GM23338 (cell line): Measurements from ENCODE around the gene WNT8A. TPM values are rescaled to one million over a fixed set of nuclear protein-coding genes. Genes with fewer than 3 reads are reported as not detected.
"Not testable (repeated sequence)": the region's sequence is repeated elsewhere in the genome, so short reads cannot be mapped to it uniquely, and the experiment has no call there.

Experiments
- ATAC-seq: fragments of 200-7000 bp; cut with Tn5 transposase; 3 replicates; pipeline ENCODE4 v1.9.1; 2020
- DNase-seq: peaks from one replicate; pipeline ENCODE4 v3.0.0-alpha.2; 2015; ENCODE audit warnings: low spot score
- H2AFZ ChIP-seq: fragments of 200-600 bp; sonication (generic); 2 replicates; pipeline ENCODE4 v1.8.0; 2016; ENCODE audit warnings: antibody characterized with exemption, mild to moderate bottlenecking, moderate library complexity
- H3F3A ChIP-seq: fragments of 200-600 bp; sonication (generic); replicated peaks from 2 replicates; pipeline ENCODE4 v1.8.0; 2017; ENCODE audit warnings: antibody characterized with exemption, mixed run types, low read depth
- H3K27ac ChIP-seq: fragments of 200-600 bp; sonication (generic); 2 replicates; pipeline ENCODE4 v1.6.1; 2016; ENCODE audit warnings: low read depth
- H3K27me3 ChIP-seq: fragments of 200-600 bp; sonication (generic); 2 replicates; pipeline ENCODE4 v1.8.0; 2016; ENCODE audit warnings: mild to moderate bottlenecking, mixed run types, moderate library complexity; ENCODE audit not compliant: insufficient read depth
- H3K36me3 ChIP-seq: fragments of 200-600 bp; sonication (generic); 2 replicates; pipeline ENCODE4 v1.8.0; 2016; ENCODE audit warnings: mild to moderate bottlenecking; ENCODE audit not compliant: insufficient read depth
- H3K4me1 ChIP-seq: fragments of 200-600 bp; sonication (generic); 2 replicates; pipeline ENCODE4 v1.8.0; 2016; ENCODE audit warnings: mild to moderate bottlenecking, moderate library complexity; ENCODE audit not compliant: insufficient read depth
- H3K4me2 ChIP-seq: fragments of 200-600 bp; sonication (generic); 2 replicates; pipeline ENCODE4 v1.7.1; 2017; ENCODE audit warnings: mixed run types
- H3K4me3 ChIP-seq: fragments of 200-600 bp; sonication (generic); 2 replicates; pipeline ENCODE4 v1.6.1; 2016; ENCODE audit warnings: mixed run types
- H3K79me2 ChIP-seq: fragments of 200-600 bp; sonication (generic); replicated peaks from 2 replicates; pipeline ENCODE4 v1.8.0; 2017; ENCODE audit warnings: mild to moderate bottlenecking; ENCODE audit not compliant: insufficient read depth
- H3K9me2 ChIP-seq: fragments of 200-600 bp; sonication (generic); 2 replicates; pipeline ENCODE4 v1.8.0; 2017; ENCODE audit not compliant: insufficient read depth
- H4K20me1 ChIP-seq: fragments of 200-600 bp; sonication (generic); replicated peaks from 2 replicates; pipeline ENCODE4 v1.8.0; 2017; ENCODE audit warnings: mild to moderate bottlenecking; ENCODE audit not compliant: insufficient read depth
- H3K27ac Mint-ChIP-seq: 2 replicates; pipeline ENCODE4 v1.8.0; 2020; ENCODE audit warnings: inconsistent platforms, mild to moderate bottlenecking, moderate library complexity, mixed read lengths
- H3K27me3 Mint-ChIP-seq: 3 replicates; pipeline ENCODE4 v1.8.0; 2022; ENCODE audit warnings: low read depth, mild to moderate bottlenecking, moderate library complexity, mixed read lengths, inconsistent platforms; ENCODE audit not compliant: insufficient read depth, poor library complexity
- H3K36me3 Mint-ChIP-seq: 3 replicates; pipeline ENCODE4 v1.8.0; 2021; ENCODE audit warnings: low read depth, mild to moderate bottlenecking, inconsistent platforms, moderate library complexity, mixed read lengths
- H3K4me1 Mint-ChIP-seq: 3 replicates; pipeline ENCODE4 v1.8.0; 2020; ENCODE audit warnings: mild to moderate bottlenecking, inconsistent platforms, mixed read lengths
- H3K4me3 Mint-ChIP-seq: 3 replicates; pipeline ENCODE4 v1.8.0; 2021; ENCODE audit warnings: moderate library complexity, mild to moderate bottlenecking, inconsistent platforms, mixed read lengths
- H3K9me3 Mint-ChIP-seq: 3 replicates; pipeline ENCODE4 v1.8.0; 2020; ENCODE audit warnings: moderate library complexity, mild to moderate bottlenecking, inconsistent platforms, mixed read lengths
- CREB1 ChIP-seq: fragments of 250-450 bp; sonication (Bioruptor Pico); IDR thresholded peaks from 2 replicates; pipeline ENCODE4 v1.5.0; 2020; ENCODE audit warnings: low read depth, mild to moderate bottlenecking, moderate library complexity
- ETS1 ChIP-seq: IDR thresholded peaks from 2 replicates; pipeline ENCODE4 v1.6.1; 2016; ENCODE audit warnings: antibody characterized with exemption
- EZH2 ChIP-seq: fragments of 200-600 bp; sonication (generic); IDR thresholded peaks from one replicate; pipeline ENCODE4 v1.8.0; 2017; ENCODE audit warnings: antibody characterized with exemption, mild to moderate bottlenecking, low read depth; ENCODE audit not compliant: unreplicated experiment
- JUNB ChIP-seq: IDR thresholded peaks from one replicate; pipeline ENCODE4 v1.6.1; 2016; ENCODE audit warnings: antibody characterized with exemption; ENCODE audit not compliant: unreplicated experiment
- REST ChIP-seq: IDR thresholded peaks from one replicate; pipeline ENCODE4 v1.6.1; 2018; ENCODE audit warnings: antibody characterized with exemption; ENCODE audit not compliant: unreplicated experiment
- STAT1 ChIP-seq: IDR thresholded peaks from one replicate; pipeline ENCODE4 v1.6.1; 2016; ENCODE audit warnings: antibody characterized with exemption; ENCODE audit not compliant: unreplicated experiment
- ZNF462 ChIP-seq: fragments of 250-450 bp; sonication (Bioruptor Pico); IDR thresholded peaks from 2 replicates; pipeline ENCODE4 v1.5.0; 2020; ENCODE audit warnings: mild to moderate bottlenecking, moderate library complexity
- polyA plus RNA-seq: library from polyadenylated mRNA; unstranded; fragments of >200 nt; fragmentation: Nextera tagmentation; extraction: Ambion mirVana; gene quantifications from 2 replicates; pipeline ENCODE4 v1.2.1, GENCODE V29; 2016
- total RNA-seq: library from RNA; depleted of rRNA; stranded (reverse); fragments of >200 nt; shearing (Covaris generic); gene quantifications from 2 replicates; pipeline ENCODE4 v1.2.3, GENCODE V29; 2014

Gene WNT8A
- total and polyA plus RNA-seq, 2 experiments from 2014 or later = not detected

- Histone ChIP-seq H3K9me2 (no peaks in the 10 kb centered on the region), H3K36me3 (no peaks in the 10 kb centered on the region), H3K79me2 (no peaks in the 10 kb centered on the region), H3K4me3 (no peak overlapping the region), H3K27ac (no peak overlapping the region), H3K4me1 (peaks cover 7% of the 10 kb centered on the region), H3K4me2 (no peak overlapping the region), H3K27me3 (no peaks in the 10 kb centered on the region), H2AFZ (no peak overlapping the region), H4K20me1 (no peaks in the 10 kb centered on the region), H3F3A (no peaks in the 10 kb centered on the region)
- Mint-ChIP-seq H3K27me3 (no peaks in the 10 kb centered on the region), H3K27ac (no peak overlapping the region), H3K4me1 (peaks cover 8% of the 10 kb centered on the region; the same call in 2 of the 3 replicates), H3K9me3 (no peaks in the 10 kb centered on the region), H3K4me3 (no peak overlapping the region), H3K36me3 (no peaks in the 10 kb centered on the region)
- ATAC-seq = no peak
- TF ChIP-seq CREB1 (CRISPR knock-in tag) = no peak
- TF ChIP-seq ZNF462 = no peak
- no peak for TF ChIP-seq EZH2
- no peak for TF ChIP-seq ETS1
- TF ChIP-seq REST = no peak
- no peak for TF ChIP-seq JUNB
- no peak for TF ChIP-seq STAT1
- no peak for DNase-seq
These were observed 45.0 kb upstream of the WNT8A start for GRCh38 chr5:138038826-138039225.

GRCh38 chr5:138045283-138045682 lies 38.5 kb upstream of the WNT8A start:
- not testable (repeated sequence) for H3K36me3 Mint-ChIP-seq, H3K27ac Mint-ChIP-seq, H3K79me2 ChIP-seq, H3K4me3 ChIP-seq, H3K9me3 Mint-ChIP-seq, H3K27me3 Mint-ChIP-seq, H3K4me2 ChIP-seq, ATAC-seq, H3K4me3 Mint-ChIP-seq, H3K27ac ChIP-seq, H2AFZ ChIP-seq, H3K9me2 ChIP-seq, H3K27me3 ChIP-seq, H3K36me3 ChIP-seq, H4K20me1 ChIP-seq, H3F3A ChIP-seq, H3K4me1 Mint-ChIP-seq, H3K4me1 ChIP-seq, DNase-seq
